NCI-H82 treated with DMSO at 0.1 percent for 48 hours (cell line): ENCODE results near the gene HMGN5.

Experiments used
- DNase-seq: peaks from one replicate; lab custom pipeline; 2025; ENCODE audit not compliant: unreplicated experiment; lab: John Stamatoyannopoulos, UW

Gene HMGN5, protein sequence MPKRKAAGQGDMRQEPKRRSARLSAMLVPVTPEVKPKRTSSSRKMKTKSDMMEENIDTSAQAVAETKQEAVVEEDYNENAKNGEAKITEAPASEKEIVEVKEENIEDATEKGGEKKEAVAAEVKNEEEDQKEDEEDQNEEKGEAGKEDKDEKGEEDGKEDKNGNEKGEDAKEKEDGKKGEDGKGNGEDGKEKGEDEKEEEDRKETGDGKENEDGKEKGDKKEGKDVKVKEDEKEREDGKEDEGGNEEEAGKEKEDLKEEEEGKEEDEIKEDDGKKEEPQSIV

DNA sequence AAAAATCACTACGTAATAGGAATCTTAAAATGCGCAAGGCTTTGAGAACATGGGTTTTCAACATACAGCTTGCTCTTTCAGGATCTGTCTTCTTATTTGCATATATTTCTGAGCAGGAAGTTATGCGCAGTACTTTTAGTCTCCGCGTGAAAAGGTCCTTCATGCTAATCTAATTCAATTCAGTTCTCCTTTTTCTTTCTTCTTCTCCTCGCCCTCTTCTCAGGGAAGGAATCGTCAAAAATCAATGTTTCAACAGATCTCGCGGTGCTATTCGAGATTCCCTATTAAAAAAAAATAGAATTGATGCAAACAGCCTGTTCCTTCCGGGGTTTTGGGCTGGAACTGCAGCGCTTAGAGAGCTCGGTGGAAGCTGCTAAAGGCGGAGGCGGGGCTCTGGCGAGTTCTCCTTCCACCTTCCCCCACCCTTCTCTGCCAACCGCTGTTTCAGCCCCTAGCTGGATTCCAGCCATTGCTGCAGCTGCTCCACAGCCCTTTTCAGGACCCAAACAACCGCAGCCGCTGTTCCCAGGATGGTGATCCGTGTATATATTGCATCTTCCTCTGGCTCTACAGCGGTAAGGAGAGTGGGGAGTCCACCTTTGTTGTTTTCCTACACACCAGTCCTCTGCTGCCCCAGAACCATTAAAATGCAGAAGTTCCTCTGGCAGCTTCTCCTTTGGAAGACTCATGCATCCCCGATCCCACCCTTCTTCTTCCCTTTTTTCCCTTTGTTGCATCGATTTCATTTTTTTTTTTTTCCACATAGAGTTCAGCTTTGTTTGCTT is at the start of gene HMGN5, which contains the start of gene SH3BGRL:
Gene HMGN5 (minus strand): TSS at position 243 of the 785 bp plus-strand sequence. CDS start 80,364 bp downstream, outside the sequence.
Gene SH3BGRL (plus strand): TSS at position 432 of the 785 bp plus-strand sequence. CDS start 99 bp downstream, at position 531.
- peak; percentile 70 for DNase-seq

GRCh38 chrX:81241753-81242152 is 40.0 kb upstream of the HMGN5 start:
- DNase-seq: no peak

DNA sequence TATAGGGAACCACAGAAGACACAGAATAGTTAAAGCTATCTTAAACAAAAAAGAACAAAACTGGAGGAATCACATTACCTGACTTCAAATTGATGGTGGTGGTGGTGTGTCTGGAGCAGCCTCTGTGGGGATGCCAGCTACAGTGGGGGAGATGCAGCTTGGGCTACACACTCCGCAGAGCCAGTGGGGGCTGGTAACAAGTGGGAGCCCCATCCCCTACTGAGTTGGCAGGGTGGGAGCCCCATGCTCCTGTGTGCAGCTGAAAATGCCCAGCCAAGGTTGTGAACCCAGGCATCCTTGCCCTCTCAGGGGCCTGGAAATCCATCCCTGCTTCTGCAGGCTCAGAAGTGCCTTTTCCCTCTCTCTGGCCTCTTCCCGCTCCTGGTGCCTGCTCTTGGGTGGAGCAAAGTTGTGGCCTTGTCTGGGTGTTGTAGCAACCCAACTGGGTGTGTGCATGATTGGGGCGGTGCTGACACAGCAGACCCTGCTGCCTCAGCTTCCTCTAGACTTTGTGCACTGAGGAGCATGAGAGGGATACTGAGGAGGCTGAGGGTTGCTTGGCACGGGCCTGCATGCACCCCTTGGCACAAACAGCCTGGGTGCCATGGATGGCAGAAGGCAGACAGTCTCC is 39.1 kb upstream of the HMGN5 start:
- DNase-seq: no peak

- no peak for DNase-seq
Measured at GRCh38 chrX:81238166-81238565, 36.5 kb upstream of the HMGN5 start.

GRCh38 chrX:81237516-81237915 is 35.8 kb upstream of the HMGN5 start:
- DNase-seq: no peak

DNA sequence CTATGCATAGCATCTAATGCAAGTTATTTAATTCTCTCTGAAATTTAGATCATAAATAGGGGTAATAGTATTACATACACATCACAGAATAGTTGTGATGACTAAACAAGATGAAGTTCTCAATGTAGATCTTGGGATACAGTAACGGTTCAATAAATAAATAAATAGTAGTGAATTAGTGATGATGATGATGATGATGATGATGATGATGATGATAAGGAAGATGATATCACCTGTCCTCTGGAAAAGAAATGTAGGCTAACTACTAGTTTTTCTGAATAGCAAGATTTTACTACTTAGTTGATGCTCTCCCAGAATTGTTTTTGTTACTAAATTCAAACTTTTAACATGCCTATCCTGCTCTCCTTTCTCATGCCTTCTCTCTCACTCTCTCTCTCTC is 30.5 kb upstream of the HMGN5 start:
- DNase-seq: no peak

- DNase-seq: no peak
Measured at GRCh38 chrX:81231476-81231875, 29.8 kb upstream of the HMGN5 start.

- no peak for DNase-seq
Measured at GRCh38 chrX:81229901-81230300, 28.2 kb upstream of the HMGN5 start.

DNA sequence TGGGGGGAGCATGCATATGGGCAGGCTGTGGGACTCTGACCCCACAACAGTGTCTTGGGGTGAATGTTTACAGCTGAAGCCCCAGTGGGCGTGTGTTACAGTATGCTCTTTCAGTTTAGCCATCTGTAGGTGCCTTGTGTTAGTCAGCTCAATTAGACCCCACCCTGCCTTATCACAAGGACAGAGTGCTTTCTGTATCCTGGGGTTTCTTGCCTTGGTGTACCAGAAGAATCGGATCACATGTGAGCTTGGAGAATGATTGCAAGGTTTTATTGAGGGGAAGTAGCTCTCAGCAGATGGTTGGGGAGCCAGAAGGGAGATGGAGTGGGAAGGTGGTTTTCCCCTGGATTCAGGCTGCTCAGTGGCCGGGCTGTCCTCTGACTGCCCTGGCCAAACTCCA is 27.5 kb upstream of the HMGN5 start:
- no peak for DNase-seq

GRCh38 chrX:81215685-81216084 is 14.0 kb upstream of the HMGN5 start:
- no peak for DNase-seq

DNA sequence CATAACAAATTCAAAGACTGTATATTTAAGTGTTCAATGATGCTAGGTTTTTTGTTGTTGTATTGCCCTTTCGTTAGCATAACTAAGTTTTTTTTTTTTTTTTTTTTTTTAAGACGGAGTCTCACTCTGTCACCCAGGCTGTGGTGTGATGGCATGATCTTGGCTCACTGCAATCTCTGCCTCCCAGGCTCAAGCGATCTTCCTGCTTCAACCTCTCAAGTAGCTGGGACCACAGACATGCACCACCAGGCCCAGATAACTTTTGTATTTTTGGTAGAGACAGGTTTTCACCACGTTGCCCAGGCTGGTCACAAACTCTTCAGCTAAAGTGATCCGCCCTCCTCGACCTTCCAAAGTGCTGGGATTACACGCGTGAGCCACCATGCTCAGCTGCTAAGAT is 7.2 kb upstream of the HMGN5 start:
- no peak for DNase-seq

DNA sequence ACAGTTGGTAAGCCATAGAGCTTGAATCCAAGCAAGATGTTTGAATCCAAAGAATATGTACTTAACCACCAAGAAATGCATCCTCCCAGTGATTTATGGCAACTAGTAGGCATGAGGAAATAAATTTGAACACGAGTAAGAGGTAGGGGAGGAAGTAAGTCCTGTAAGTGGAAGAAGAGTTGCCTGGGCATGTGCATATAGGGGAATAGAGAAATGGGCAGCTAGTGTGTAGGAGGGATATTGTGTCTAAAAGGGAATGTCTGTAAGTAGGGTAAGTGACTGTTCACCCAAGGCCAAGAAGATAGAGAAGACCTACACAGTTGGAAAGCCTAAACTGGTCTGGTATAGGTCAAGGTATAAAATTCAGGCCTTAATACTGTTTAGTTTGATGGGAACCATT is 4.8 kb upstream of the HMGN5 start:
- DNase-seq: no peak

DNA sequence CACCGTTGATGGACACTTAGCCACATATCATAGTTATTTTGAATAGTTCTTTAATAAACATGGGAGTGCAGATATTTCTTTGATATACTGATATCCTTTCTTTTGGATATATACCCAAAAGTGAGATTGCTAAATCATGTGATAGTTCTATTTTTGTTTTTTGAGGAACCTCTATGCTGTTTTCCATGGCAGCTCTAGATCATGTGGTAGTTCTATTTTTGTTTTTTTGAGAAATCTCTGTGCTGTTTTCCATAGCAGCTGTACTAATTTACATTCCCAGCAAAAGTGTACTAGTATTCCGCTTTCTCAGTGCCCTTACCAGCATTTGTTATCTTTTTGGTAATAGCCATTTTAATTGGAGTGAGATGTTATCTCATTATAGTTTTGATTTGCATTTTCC is 3.8 kb upstream of the HMGN5 start:
- no peak for DNase-seq

- no peak for DNase-seq
Measured at GRCh38 chrX:81202943-81203342, 1.2 kb upstream of the HMGN5 start.

GRCh38 chrX:81202456-81202819 is 725 bp upstream of the HMGN5 start:
- no peak for DNase-seq

GRCh38 chrX:81201071-81201470 is 642 bp downstream of the HMGN5 start:
- no peak for DNase-seq

DNA sequence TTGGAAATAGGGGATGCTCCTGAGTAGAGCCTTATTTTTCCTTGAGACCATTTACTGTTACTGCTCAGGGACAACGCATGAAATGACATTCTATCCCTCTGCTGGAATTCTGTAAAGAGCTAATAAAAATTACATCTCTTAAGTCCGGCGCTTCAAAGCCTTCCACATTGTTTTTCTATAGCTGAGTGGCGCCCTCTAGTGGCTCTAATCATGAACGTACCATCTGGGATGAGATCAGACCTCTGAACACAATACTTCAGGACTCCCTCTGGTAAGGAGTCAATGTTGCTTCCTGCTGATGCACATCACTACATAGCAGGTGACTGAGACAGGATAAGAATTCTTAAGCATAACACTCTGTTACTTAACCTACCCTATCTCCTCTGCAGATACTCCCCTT is 6.0 kb downstream of the HMGN5 start:
- DNase-seq: peak; percentile 44

GRCh38 chrX:81195259-81195658 is 6.5 kb downstream of the HMGN5 start:
- DNase-seq: no peak

DNA sequence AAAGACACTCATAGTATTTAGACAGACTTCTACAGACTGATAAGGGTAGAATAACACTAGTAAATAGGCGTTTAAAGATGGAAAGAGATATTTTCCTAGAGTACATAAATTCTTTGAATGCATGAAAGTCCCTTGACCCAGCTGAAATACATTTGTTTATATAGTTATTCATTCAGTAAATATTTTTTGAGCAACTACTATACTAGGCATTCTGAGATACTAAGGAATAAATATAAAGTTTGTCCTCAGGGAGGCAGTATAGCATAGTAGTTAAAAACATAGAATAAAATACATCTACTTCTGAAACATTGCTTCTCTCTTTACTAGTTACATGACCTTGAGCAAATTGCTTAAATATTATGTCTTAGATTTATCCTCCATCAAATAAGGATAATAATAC is 27.4 kb downstream of the HMGN5 start:
- DNase-seq: no peak

GRCh38 chrX:81168391-81168790 is 33.3 kb downstream of the HMGN5 start:
- DNase-seq: no peak

DNA sequence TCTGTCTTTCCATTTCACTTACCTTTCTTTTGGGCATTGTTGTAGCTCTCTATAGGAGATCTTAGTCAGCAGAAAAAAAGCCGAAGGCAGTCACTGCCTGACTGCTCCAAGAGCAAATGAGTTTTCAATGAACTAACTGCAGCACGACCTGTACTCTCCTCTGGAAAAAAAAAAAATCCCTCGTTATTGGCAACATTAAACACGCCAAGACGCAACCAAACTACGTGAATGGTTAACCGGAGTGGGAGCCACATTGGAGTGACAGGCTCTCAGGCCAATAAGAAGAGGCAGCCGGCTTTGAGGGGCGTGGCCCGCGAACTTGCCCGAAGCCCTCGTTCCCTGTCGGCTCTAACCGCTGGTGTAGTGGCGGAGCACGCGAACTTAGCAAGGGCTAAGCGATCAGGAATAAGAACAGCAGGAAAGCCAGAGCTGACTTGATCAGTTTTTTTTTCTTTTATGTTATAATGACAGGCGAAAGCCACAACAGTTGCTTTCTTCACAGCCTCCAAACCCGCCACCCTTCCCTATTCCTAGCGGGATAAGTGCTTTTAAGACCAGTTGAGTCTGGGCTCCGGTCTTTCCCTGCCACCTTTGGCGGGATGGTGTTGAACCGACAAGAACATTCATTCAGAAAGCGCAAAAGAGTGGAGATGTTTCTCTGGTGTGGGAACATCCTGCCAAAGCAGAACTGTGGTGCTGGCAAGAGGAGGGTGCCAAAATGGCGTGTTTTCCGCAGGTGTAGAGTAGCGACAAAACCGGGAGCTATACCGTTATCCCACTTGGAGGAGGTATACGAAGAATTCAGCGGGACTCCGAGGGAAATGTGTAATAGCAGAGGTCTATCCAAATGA is 80.0 kb downstream of the HMGN5 start:
- peak; percentile 93 for DNase-seq
